Heart right ventricle (tissue), 16 donors: ENCODE measurements around the gene ETS1. TPM values are rescaled to one million over a fixed set of nuclear protein-coding genes. Genes with fewer than 3 reads are reported as not detected.

Experiments
- ATAC-seq, 8 donors: fragments of 200-7000 bp; cut with Tn5 transposase; one replicate each; pipeline ENCODE4 v1.9.1; 2020; ENCODE audit warnings: mild to moderate bottlenecking in 8 of 8, moderate library complexity in 8 of 8, moderate number of reproducible peaks in 1 of 8
- DNase-seq, 2 donors: peaks; one replicate each; pipeline ENCODE4 v3.0.0-alpha.2; 2020
- H3K27ac ChIP-seq, 10 donors: fragments of 200-600 bp; sonication (generic) in 2 of 10; one replicate each; pipeline versions ENCODE4 v1.5.0 to v1.8.0; 2020 to 2022; ENCODE audit warnings: mild to moderate bottlenecking in 3 of 10
- H3K27me3 ChIP-seq, 7 donors: fragments of 200-600 bp; one replicate each; pipeline ENCODE4 v1.8.0; 2021 to 2022; ENCODE audit warnings: mild to moderate bottlenecking in 2 of 7
- H3K36me3 ChIP-seq, 9 donors: fragments of 200-600 bp; sonication (generic) in 1 of 9; one replicate each; pipeline versions ENCODE4 v1.5.0 to v1.8.0; 2020 to 2022; ENCODE audit warnings: mild to moderate bottlenecking in 2 of 9
- H3K4me1 ChIP-seq, 9 donors: fragments of 200-600 bp; sonication (generic) in 1 of 9; one replicate each; pipeline versions ENCODE4 v1.5.0 to v1.8.0; 2020 to 2022; ENCODE audit warnings: mild to moderate bottlenecking in 4 of 9
- H3K4me3 ChIP-seq, 10 donors: fragments of 200-600 bp; sonication (generic) in 2 of 10; one replicate each; pipeline versions ENCODE4 v1.5.0 to v1.8.0; 2020 to 2022; ENCODE audit warnings: mild to moderate bottlenecking in 7 of 10, moderate library complexity in 2 of 10
- H3K9me3 ChIP-seq, 11 donors: fragments of 200-600 bp in 10 of 11; sonication (generic) in 2 of 11; one replicate each; pipeline versions ENCODE4 v1.5.0 to v1.8.0; 2013 to 2022; ENCODE audit warnings: mild to moderate bottlenecking in 2 of 11, control low read depth in 1 of 11, moderate library complexity in 1 of 11
- WGBS, 2 donors: extraction: QIAGEN DNeasy Blood & Tissue Kit; methylation state at CpG; one replicate each; pipeline ENCODE4 v1.1.7; 2013; ENCODE audit warnings: inconsistent platforms in 1 of 2; 5-methylcytosine and 5-hydroxymethylcytosine counted together
- intact Hi-C, 10 donors: fragments of 100-400 bp; cut with DNase I; formaldehyde crosslinking; loops; one replicate each; pipeline versions ENCODE4 v1.11.1 to v1.14.2; 2022
- polyA plus RNA-seq, 2 donors: library from polyadenylated mRNA; stranded (reverse); fragments of 200-250 nt; gene quantifications; one replicate each; pipeline ENCODE4 v1.2.3, GENCODE V29; 2013
- total RNA-seq, 10 donors: library from RNA; stranded (reverse); fragmentation: NEBNext Ultra II Directional in 3 of 10; extraction: Animal tissue kit (Norgen Biotek cat#: 25700) in 3 of 10; gene quantifications; one replicate each; pipeline versions ENCODE4 v1.2.1 to v1.2.4, GENCODE V29; 2021 to 2023
- TF ChIP-seq, protein P1 (sequence below), 9 donors: fragments of 200-600 bp; sonication (generic) in 2 of 9; IDR thresholded peaks; one replicate each; pipeline versions ENCODE4 v1.5.0 to v1.8.0; 2021 to 2022; ENCODE audit warnings: antibody characterized with exemption in 9 of 9, mild to moderate bottlenecking in 5 of 9, moderate library complexity in 1 of 9
- donor health status: Arrhythmogenic right ventricular cardiomyopathy.
- donor health status: ischemic (EF 13 %, LVEDD 7.1; RV severe dilation, severe dysfunction).
- donor health status: healthy with polysubstance abuse.
- donor health status: DM: no; HTN: yes; CAD: no.
- donor health status: DM: no; HTN: no; CAD: no.
- donor health status: ischemic (EF 25% LVEDD 6.9; RV normal size, moderate dysfunction).
- donor health status: ischemic (EF 25% LVEDD 5.7; RV mildly dilated, moderate dysfunction).
- donor health status: healthy.
- donor health status: DM: yes; HTN: yes; CAD: no.
- donor health status: Ischemic cardiomyopathy.
- donor health status: ischemic (EF 35%, LVEDD 5.7; RV mildly dilated, moderate dysfunction).
- donor health status: nonischemic (EF 11% LVEDD 7.7; RV severe dilation, severe dysfunction).
- donor health status: DM: yes; HTN: yes; CAD: no.
- donor health status: PGD.
- donor health status: ischemic (EF 29% LVEDD 5.4; RV normal size, mild dysfunction).
- donor health status: nonischemic (EF 23%, LVEDD 6.1; RV moderate dilation, normal function).

ETS1 gene
- total and polyA plus RNA-seq, 12 donors = 21.3 to 93.4 (median 50.7) TPM

DNA sequence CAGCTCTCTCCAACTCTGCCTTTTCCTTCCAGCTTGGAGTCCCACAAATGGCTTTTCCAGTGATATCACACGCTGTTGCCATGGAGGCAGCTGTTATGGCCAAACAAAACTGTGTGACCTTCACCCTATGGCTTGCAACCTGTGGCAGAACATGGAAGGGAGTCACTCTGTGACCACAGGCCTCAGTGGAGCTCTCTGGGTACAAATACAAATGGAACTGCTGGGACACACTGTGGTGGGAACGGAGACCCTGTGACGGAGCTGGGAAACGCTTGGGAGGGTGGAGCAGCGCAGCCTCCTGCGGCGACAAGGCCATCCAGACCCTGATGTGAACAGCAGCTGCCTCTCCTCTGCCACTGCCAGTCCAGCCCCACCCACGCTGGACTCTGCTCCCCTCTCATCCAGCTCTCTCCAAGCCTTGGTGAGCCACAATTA, 162.5 kb downstream of the ETS1 start:
- TF ChIP-seq, protein P1, sequence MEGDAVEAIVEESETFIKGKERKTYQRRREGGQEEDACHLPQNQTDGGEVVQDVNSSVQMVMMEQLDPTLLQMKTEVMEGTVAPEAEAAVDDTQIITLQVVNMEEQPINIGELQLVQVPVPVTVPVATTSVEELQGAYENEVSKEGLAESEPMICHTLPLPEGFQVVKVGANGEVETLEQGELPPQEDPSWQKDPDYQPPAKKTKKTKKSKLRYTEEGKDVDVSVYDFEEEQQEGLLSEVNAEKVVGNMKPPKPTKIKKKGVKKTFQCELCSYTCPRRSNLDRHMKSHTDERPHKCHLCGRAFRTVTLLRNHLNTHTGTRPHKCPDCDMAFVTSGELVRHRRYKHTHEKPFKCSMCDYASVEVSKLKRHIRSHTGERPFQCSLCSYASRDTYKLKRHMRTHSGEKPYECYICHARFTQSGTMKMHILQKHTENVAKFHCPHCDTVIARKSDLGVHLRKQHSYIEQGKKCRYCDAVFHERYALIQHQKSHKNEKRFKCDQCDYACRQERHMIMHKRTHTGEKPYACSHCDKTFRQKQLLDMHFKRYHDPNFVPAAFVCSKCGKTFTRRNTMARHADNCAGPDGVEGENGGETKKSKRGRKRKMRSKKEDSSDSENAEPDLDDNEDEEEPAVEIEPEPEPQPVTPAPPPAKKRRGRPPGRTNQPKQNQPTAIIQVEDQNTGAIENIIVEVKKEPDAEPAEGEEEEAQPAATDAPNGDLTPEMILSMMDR (IDR thresholded peaks at IDR 0.05) = no peak
- Histone ChIP-seq H3K4me1 (peaks cover 16 to 54% (median 34%) of the 10 kb centered on the region in 9 donors), H3K4me3 (peak overlapping the region in 3 of 10 donors; percentile 1 to 8 (median 3)), H3K9me3 (no peaks in the 10 kb centered on the region), H3K27me3 (no peaks in the 10 kb centered on the region), H3K27ac (peak overlapping the region; percentile 41 to 88 (median 76)), H3K36me3 (no peaks in the 10 kb centered on the region)
- intact Hi-C loops = loop anchor here in 4 of 10 donors (5.0 kb wide), 4 partner anchors 32 to 133 kb away; no protein-coding TSS in a partner anchor
- DNase-seq (peak; percentile 53 to 82), ATAC-seq (peak; percentile 66 to 89 (median 73))
- 35 to 42% methylated on average over 8 of the region's 8 CpGs for WGBS, 2 donors

DNA sequence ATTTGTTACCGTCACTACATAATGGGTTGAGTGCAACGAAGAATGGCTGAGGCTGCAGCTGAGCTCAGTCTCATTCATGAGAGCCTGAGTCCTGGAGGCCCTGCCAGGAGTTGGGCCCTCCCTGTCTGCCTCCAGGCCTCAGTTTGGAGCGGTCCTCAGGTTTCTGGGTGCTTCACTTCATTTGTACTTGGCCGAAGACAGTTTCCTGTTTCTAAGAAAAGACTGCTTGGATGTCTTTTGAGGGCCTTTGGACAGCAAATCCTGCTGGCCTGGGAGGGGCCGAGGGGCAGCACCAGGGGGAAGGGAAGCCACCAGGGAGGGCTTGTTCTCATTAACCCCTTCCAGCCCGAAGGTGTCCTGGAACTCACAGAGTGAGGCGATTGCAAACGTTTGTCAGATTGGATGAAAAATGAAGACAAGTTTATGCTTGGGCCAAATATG, 163.1 kb downstream of the ETS1 start:
- Histone ChIP-seq H3K36me3 (no peaks in the 10 kb centered on the region), H3K27ac (peak overlapping the region; percentile 41 to 88 (median 76)), H3K27me3 (no peaks in the 10 kb centered on the region), H3K4me3 (peak overlapping the region in 3 of 10 donors; percentile 1 to 8 (median 3)), H3K9me3 (no peaks in the 10 kb centered on the region), H3K4me1 (peaks cover 16 to 51% (median 34%) of the 10 kb centered on the region in 9 donors)
- intact Hi-C loops = loop anchor here in 4 of 10 donors (5.0 kb wide), 4 partner anchors 33 to 132 kb away; no protein-coding TSS in a partner anchor
- peak; percentile 72 to 88 (median 81) for ATAC-seq
- WGBS, 2 donors = 20 to 27% methylated on average over 8 of the region's 8 CpGs
- peak; percentile 62 to 77 for DNase-seq
- TF ChIP-seq, protein P1 (IDR thresholded peaks at IDR 0.05) = no peak

DNA sequence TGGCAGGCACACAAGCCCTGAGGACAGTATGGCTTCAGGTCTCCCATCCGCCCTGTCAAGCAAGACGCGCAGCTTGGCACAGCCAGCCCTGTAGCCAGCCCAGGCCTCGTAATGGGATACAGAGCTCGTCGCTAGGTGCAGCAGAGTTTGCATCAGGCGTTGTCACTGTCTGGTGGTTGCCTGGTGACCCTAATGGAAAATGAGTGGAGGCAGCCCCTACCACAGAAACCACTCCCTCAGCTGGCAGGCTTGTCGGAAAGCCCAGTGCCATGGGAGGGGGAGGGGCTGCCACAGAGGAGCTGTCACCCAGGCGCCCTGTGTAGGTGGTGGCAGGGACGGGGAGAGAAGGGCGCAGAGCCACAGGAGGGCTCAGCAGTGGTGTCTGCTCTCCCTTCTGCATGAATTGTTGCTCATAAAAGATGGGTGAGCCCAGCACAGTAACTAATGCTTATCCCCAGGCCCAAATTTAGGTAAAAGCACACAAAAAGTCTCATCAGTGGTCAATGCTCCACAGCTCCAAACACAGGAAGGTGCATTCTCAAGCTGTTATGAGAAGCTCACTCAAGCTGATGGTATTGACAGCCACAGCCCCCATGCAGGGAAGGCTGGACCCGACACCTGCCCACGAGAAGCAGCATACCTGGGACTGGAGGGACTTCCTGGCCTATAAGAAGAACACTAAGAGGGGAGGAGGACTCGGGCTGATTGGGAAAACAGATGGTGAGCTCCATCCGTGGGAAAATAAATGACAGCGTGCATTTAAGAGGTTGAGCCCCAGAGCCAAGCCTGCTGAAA, 164.6 kb downstream of the ETS1 start:
- TF ChIP-seq, protein P1 (IDR thresholded peaks at IDR 0.05) = no peak
- DNase-seq = peak; percentile 66 to 80
- peak in 6 of 8 donors; percentile 44 to 95 (median 66) for ATAC-seq
- no peaks in the 10 kb centered on the region for H3K36me3 ChIP-seq
- intact Hi-C loops = loop anchor here in 4 of 10 donors (5.0 kb wide), 4 partner anchors 35 to 130 kb away; no protein-coding TSS in a partner anchor
- H3K4me3 ChIP-seq = peak overlapping the region in 1 of 10 donors; percentile 6
- no peaks in the 10 kb centered on the region for H3K9me3 ChIP-seq
- H3K27me3 ChIP-seq = no peaks in the 10 kb centered on the region
- peak overlapping the region in 8 of 10 donors; percentile 22 to 88 (median 76) for H3K27ac ChIP-seq
- WGBS, 2 donors = 67 to 71% methylated on average over 16 of the region's 16 CpGs
- peaks cover 16 to 48% (median 37%) of the 10 kb centered on the region in 9 donors for H3K4me1 ChIP-seq

DNA sequence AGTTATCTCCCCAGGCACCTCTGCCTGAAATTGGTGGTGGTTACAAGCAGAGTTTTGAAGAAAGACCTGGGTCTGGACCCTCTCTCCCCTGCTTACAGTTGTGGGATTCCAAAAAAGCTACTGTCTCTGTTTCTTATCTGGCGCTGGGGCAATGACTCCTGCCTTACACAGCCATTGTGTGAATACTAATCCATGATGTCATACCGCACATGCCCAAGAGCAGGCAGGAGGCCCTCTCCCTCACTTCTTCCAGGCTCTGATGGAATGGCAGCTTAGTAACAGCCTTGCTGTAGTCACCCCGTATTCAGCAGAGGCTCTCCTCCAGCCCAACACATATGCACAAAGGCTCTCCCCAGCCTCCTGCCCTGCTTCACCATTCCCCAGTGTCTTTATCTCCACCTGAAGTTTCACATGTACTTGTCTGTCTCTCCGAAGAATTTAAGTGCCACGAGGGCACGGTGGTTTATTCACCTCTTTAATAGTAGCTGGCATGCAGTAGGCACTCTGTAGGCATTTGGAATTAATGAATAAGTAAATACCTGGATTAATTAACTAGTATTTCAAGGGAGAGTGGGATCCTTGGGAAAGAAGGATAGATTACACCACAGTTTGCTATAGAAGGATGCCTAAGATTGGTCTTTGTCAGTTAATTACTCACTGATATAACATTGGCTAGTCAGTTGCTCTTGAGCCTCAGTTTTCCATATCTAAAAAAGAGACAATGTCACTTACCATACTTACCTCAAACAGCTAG, 165.6 kb downstream of the ETS1 start:
- TF ChIP-seq, protein P1 (IDR thresholded peaks at IDR 0.05) = no peak
- no peak for ATAC-seq
- no peaks in the 10 kb centered on the region for H3K9me3 ChIP-seq
- intact Hi-C loops = loop anchor here in 4 of 10 donors (5.0 kb wide), 4 partner anchors 36 to 129 kb away; no protein-coding TSS in a partner anchor
- H3K27ac ChIP-seq = peak overlapping the region in 2 of 10 donors; percentile 57 to 79
- H3K36me3 ChIP-seq = no peaks in the 10 kb centered on the region
- no peaks in the 10 kb centered on the region for H3K27me3 ChIP-seq
- no peak for DNase-seq
- H3K4me1 ChIP-seq = peaks cover 16 to 59% (median 46%) of the 10 kb centered on the region in 9 donors
- WGBS, 2 donors = 77 to 78% methylated on average over 6 of the region's 6 CpGs
- no peak overlapping the region for H3K4me3 ChIP-seq
